CD4-positive, alpha-beta T cell treated with Interferon gamma for 1 hour (primary cell): ENCODE measurements around the gene MAF.
A peak's percentile ranks its signal among the peaks of the same experiment; 100 is the strongest.

ENCODE experiments used
- DNase-seq: peaks from one replicate; pipeline ENCODE4 v3.0.0-alpha.2; 2020

The MAF gene

DNA sequence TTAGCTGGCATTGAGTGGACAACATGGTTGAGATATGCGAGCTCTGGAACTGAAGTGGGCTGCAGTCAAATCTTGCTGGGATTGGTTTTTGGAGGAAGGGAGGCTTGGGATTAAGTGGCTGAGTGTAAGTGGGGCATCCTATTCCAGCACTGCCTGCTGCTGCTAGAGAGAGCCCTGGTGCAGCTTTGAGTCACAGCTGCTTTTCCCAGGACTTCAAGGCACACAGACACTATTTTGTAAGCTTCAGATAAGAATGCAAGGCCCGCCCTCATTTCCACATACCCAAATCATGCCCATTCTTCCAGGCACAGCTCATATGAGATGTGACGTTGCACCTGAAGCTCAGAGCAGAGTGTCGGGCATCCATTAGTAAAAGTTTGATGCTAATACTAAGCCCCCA lies 10.2 kb upstream of the MAF start:
- no peak for DNase-seq

GRCh38 chr16:79609861-79610260 lies 9.3 kb upstream of the MAF start:
- no peak for DNase-seq

GRCh38 chr16:79608976-79609375 lies 8.4 kb upstream of the MAF start:
- no peak for DNase-seq

DNA sequence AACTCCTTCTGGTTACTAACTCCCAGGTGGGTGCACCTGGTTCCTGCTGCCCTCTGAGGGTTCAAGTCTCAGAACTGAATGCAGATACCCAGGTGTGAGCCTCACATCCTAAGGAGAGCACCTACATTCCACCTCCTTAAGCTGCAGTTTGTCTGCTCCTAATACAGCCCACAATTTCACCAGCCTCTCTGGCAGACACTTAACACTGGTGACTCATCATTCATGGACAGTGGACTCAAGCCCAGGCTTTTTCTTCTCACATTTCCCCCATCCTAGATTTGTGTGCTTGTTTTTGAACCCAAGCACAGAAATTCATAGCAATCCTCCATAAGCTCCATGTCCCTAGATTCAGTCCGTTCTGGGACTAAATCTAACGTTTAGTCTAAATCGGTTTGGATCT lies 7.0 kb upstream of the MAF start:
- DNase-seq: no peak

DNA sequence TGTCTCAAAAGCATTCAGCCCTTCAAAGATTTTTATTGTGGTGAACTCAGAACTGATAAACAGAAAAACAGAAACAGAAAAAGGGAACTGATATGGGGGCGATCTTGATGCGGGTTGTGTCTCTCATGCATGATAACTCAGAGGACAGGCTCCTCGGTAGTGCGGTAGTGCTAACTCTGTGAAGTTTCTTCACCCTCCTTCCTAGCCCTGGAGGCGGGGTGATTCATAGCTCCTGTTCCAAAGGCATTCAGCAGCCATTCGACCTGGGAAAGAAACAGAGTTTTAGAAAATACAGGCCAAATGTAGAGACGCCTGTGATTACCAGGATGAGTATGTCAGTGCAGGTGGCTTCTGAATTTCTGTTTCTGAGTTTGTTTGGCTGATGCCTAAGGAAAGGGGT lies 5.5 kb upstream of the MAF start:
- no peak for DNase-seq

DNA sequence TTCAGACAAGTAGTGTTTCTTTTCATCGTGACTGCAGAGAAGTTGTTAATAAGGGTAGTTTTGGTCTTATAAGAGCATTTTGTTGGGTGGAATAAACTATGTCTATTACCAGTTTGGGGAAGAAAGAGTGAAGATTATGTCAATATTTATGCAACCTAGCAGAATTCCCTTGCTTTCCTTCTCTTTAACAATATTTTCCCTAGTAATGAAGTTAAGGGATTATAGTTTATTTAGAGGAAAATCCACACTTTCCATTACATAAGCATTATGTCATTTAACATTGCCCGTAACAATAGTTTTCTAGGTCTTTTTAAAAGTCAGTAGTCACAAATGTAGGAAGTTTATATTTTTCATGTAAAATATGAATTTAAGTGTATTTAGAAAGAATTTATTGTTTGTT lies 2.5 kb upstream of the MAF start:
- no peak for DNase-seq

DNA sequence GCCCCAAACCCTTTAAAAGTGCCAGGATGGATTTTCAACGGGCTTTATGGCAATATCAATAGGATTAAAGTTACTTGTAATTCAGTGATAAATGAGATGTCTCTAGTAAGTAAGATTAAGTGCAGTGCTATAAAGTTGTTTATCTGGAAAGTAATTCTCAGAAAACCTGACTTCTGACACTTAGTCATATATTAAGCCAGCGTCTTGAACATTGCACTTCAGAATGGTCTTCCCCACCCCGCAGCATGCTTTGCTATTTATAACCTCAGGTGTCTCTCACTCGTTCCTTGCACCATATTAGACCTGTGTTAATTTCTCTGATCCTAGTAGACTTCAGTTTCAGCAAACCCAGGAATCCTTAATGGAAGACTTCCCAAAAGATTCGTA lies 2.1 kb upstream of the MAF start:
- DNase-seq: no peak

GRCh38 chr16:79601931-79602627 lies 1.5 kb upstream of the MAF start:
- peak; percentile 68 for DNase-seq

DNA sequence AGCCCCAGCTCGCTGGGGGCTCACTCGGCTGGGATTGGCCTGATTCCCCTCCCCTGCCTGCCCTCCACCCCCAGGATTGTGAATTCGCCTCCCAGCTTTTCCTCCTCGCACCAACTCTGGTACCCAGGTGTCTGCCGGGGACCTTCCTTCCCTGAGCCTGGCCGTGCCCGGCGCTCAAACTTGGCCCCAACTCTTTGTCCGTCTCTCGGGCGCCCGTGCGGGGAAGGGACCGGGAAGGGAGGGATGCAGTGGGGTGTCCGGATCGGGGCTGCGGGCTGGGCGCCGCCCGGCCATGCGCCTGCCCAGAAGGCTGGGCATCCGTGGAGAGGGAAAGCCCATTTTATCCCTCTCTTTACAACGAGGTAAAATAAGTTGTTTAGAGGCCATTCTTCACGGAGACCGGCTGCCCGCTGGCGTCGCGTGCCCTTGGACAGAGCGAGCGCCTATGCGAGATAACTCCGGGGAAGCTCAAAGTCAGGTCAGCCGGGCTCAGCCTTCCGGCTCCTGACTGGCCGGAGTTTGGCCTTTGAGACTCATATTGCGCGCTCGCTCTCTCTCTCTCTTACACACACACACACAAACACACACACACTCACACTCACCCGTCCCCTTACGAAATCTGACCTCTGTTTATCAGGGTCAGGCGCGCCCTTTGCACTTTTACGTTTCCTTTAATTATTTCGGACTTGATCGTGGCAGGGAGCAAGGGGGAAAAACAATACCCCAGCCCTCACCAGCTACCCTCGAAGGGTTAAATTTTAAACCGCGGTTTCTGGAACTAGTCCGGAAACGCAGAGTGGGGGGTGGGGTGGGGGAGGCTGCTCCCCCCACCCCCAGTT lies 774 bp upstream of the MAF start:
- DNase-seq: no peak

- peak; percentile 16 for DNase-seq
Measured at GRCh38 chr16:79599837-79600637, 500 bp downstream of the MAF start.

DNA sequence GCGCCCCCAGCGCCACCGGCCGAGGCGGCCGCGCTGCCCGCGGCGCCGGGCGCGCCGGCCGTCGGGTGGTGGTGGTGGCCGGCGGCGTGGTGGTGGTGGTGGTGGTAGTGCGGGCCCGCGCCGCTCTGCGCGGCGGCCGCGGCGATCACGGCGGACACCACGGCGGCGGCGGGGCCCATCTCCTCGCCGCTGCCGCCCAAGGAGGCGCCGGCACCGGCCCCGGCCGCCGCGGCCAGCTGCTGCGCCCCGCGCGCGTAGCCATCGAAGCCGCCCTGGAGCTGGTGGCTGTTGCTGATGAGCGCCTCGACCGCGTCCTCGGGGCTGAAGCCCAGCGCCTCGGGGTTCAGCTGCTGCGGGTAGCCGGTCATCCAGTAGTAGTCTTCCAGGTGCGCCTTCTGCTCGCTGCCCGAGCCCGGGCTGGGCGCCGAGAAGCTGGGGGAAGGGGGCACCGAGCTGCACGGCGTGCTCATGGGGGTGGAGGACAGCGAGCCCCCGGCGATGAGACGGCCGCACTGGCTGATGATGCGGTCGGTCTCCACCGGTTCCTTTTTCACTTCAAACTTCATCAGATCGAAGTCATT lies 1.2 kb downstream of the MAF start:
- DNase-seq: no peak

DNA sequence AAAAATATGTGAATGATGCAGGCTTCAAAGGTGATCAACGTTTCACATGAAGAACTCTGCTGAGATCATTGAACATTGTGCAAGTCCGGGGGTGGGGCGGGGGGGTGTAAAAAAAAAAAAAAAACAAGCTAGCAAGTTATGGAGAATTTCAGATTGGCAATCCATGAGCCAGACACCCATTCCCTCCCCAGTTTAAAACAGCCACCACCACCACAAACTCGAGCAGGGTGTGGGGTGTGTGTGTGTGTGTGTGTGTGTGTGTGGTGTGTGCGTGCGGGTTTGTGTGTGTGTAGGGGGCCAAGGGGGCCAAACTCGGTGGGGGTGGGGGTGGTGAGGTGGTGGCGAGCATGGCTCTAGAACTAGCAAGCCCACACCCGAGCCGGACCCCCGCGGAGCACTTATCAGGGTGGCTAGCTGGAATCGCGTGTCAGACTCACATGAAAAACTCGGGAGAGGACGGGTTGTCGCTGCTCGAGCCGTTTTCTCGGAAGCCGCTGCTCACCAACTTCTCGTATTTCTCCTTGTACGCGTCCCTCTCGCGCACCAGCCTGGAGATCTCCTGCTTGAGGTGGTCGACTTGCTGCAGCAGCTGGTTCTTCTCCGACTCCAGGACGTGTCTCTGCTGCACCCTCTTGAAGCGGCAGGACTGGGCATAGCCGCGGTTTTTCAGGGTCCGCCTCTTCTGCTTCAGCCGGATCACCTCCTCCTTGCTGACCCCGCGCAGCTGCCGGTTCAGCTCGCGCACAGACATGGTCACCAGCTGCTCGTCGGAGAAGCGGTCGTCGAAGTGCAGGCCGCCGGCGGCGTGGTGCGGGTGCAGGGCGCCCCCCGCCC lies 2.0 kb downstream of the MAF start:
- peak; percentile 55 for DNase-seq

DNA sequence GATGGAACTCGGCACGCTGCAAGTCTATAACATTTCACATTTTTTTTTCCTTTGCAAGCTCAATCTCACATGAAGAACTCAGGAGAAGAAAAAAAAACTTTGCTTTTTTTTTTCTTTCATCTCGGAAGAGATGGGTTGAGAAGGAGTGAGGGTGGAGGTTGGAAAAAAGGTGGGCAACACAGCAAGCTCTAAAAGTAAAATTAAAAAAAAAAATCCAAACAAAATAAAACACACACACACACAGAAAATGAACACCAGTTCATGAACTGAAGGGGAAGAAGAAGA lies 2.5 kb downstream of the MAF start:
- DNase-seq: no peak

- no peak for DNase-seq
Measured at GRCh38 chr16:79597277-79598062, 3.1 kb downstream of the MAF start.

DNA sequence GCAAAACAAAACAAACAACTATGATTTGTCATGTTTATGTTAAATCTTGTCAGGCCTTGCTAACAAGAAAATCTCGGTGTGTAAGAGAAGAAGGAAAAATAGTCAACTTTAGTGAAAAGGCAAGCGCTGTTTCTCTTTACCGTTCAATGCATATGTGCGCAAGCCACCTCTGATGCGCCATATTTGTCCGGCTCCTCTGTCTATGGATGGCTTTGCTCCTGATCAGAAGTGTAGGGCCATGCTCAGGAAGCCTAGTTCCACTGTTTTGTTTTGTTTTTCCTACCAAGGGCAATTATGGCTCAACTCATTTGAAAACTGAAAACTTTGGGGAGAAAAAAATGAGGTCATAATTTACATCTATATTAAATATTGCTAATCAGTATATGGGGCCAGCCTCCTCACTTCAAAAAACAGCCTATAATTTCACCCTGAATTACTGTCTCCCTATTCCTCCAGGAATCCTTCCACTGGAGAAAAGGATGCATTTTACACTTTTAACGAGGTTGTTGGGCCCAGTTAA lies 4.5 kb downstream of the MAF start:
- DNase-seq: no peak

- no peak for DNase-seq
Measured at GRCh38 chr16:79595231-79595641, 5.3 kb downstream of the MAF start.

GRCh38 chr16:79593754-79594153 lies 6.8 kb downstream of the MAF start:
- no peak for DNase-seq

DNA sequence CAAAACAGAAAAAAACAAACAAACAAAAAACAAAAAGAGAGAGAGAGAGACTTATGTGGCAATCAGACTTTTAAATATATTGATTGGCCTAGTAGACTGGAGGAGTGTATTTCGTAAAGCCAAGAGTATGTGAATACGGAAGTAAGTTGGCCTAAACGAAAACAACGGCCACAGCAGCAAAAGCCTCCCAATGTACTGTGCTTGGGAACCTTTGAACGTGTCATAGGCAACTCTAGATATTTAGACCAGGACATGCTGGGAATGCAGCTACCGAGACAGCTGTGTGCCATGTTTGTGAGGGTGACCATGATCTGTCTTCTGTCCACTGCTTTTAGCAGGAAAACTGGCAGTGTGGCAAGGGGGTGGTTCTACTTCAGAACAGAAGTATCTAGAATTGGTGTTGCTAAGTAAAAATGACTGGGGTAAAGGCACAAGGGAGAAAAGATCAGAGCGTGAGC lies 7.4 kb downstream of the MAF start:
- no peak for DNase-seq

- no peak for DNase-seq
Measured at GRCh38 chr16:79592186-79592585, 8.4 kb downstream of the MAF start.

DNA sequence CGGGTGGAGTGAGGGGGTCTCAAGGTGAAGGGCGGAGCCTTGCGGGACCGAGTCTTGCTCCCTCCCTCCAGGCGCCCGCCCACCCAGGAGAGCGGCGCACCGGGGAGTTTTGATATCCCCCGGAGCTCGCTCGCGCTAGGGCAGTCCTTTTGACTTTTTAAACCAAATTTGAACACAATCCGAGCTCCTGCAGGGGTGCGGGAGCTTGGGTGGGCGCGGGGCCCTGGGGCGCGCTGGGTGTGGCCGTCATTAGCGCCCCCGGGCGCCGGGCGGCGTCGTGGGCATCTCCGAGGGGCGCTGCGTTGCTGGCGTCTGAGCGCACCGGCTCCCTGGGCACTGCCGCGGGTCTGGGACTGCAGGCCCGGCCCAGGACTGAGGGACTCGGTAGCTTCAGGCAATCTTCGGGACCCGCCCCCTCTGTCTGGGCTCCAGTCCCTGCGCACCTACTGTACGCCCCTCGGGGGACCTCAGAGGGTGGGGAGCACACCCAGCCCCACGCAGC lies 10.9 kb downstream of the MAF start:
- DNase-seq: no peak

DNA sequence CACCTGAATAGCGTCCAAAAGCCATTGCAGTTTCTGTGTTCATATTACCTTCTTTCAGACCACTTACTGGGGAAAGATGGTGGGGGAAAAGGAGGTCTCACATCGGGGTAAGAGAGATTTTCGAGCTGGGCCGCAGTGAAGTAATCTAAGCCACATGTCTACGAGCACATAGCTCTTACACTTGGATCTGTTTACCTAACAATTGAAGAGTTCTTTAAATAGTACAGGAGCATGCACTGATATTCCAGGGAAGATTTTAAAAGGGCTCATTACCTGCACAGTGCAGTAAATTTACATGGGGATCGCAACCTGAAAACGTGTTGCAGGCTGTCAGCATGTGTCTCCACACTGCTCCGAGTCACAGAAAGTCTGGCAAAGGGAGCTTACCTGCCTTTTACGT lies 12.6 kb downstream of the MAF start:
- no peak for DNase-seq
